BLaER1 treated with 17β-estradiol and CSF1 and Interleukin-3, amounts not matched to agents 10 nM and 100 nM (cell line): ENCODE data around the gene PLA2G3.
"Not testable (repeated sequence)": the region's sequence is repeated elsewhere in the genome, so short reads cannot be mapped to it uniquely, and the experiment has no call there.

ENCODE experiments used
- H3K27ac ChIP-seq, 11 experiments: shearing (Covaris generic); formaldehyde crosslinking; 2 replicates each; pipeline ENCODE4 v1.8.1; 2022
- H3K27me3 ChIP-seq, 11 experiments: shearing (Covaris generic); formaldehyde crosslinking; 2 replicates each; pipeline ENCODE4 v1.8.1; 2022
- H3K36me3 ChIP-seq, 11 experiments: shearing (Covaris generic); formaldehyde crosslinking; 2 replicates each; pipeline ENCODE4 v1.8.1; 2022
- H3K4me1 ChIP-seq, 10 experiments: shearing (Covaris generic); formaldehyde crosslinking; 2 replicates each; pipeline ENCODE4 v1.8.1; 2022
- H3K4me2 ChIP-seq, 11 experiments: shearing (Covaris generic); formaldehyde crosslinking; 2 replicates each; pipeline ENCODE4 v1.8.1; 2022
- H3K4me3 ChIP-seq, 10 experiments: shearing (Covaris generic); formaldehyde crosslinking; 2 replicates each; pipeline ENCODE4 v1.8.1; 2022
- H3K9ac ChIP-seq, 11 experiments: shearing (Covaris generic); formaldehyde crosslinking; 2 replicates each; pipeline ENCODE4 v1.8.1; 2022
- H3K9me3 ChIP-seq, 11 experiments: shearing (Covaris generic); formaldehyde crosslinking; replicated peaks in 1 of 11; 2 replicates each; pipeline ENCODE4 v1.8.1; 2022
- H4K20me1 ChIP-seq, 11 experiments: shearing (Covaris generic); formaldehyde crosslinking; 2 replicates each; pipeline ENCODE4 v1.8.1; 2022
- Cebpa-rat ChIP-seq, 11 experiments: shearing (Covaris generic); IDR thresholded peaks; 2 replicates each; pipeline ENCODE4 v1.8.1; 2022

PLA2G3 gene

DNA sequence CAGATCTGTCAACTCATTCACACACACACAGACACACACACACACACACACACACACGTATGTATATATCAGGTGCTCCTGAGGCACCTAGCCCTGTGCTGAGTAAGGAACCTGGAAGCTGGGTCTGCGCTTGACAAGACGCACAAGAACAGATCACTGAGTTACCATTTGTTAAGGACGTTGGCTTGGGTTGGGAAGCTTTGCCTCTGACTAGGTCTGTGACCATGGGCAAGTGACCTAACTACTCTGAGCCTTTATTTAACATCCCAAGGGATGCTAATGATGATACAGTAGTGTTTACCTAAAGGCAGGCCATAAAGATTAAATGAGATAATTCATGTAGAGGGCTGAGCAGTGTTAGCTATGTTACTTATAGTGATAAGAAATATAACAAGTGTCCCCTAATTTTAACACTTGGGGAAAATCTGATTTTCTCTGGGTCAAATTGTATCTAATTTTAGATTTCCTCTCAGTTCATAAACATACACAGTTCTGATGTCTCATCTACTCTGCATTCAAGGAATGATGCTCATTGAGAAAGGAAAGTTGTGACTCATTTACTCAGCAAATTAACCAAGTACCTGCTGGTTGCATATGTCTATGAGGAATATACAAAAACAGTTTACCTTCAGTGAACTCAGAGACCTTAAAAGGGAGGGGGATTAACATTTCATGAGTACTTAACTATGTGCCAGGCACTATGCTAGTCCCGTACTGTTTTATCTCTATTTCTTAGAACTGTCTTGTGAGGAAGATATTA lies 33.3 kb upstream of the PLA2G3 start:
- Histone ChIP-seq H3K4me3 (no peak overlapping the region), H3K36me3 (peaks cover 17 to 89% (median 36%) of the 10 kb centered on the region in 11 experiments; a peak in 19 of 22 replicates), H3K4me1 (peaks cover 0 to 50% (median 6%) of the 10 kb centered on the region in 10 experiments; a peak in 11 of 20 replicates), H3K4me2 (peak overlapping the region in 3 of 11 experiments; percentile 1 to 31 (median 11); a peak in 3 of 22 replicates), H3K27me3 (no peaks in the 10 kb centered on the region), H3K27ac (no peak overlapping the region), H3K9me3 (no peaks in the 10 kb centered on the region), H3K9ac (no peak overlapping the region), H4K20me1 (peaks cover 3 to 100% (median 36%) of the 10 kb centered on the region in 11 experiments; a peak in 15 of 22 replicates)
- TF ChIP-seq Cebpa-rat (IDR thresholded peaks at IDR 0.05): no peak

DNA sequence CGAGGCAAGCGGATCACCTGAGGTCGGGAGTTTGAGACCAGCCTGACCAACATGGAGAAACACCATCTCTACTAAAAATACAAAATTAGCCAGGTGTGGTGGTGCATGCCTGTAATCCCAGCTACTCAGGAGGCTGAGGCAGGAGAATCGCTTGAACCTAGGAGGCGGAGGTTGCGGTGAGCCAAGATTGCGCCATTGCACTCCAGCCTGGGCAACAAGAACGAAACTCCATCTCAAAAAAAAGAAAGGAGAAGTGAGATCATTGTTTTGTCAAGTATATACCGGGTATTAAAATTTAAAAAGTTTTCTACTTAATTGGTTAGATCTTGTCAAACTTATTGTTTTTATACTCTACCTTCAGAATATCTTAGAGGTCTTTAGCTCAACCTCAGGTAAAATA lies 31.4 kb upstream of the PLA2G3 start:
- H3K4me2 ChIP-seq: peak overlapping the region in 2 of 11 experiments; percentile 3 to 26; a peak in 1 of 22 replicates
- not testable (repeated sequence) for H3K27me3 ChIP-seq, H3K9ac ChIP-seq, H3K27ac ChIP-seq, H3K9me3 ChIP-seq, H3K4me3 ChIP-seq
- H3K36me3 ChIP-seq: peaks cover 10 to 89% (median 36%) of the 10 kb centered on the region in 11 experiments; a peak in 21 of 22 replicates
- H4K20me1 ChIP-seq: peaks cover under 1 to 100% (median 31%) of the 10 kb centered on the region in 11 experiments; a peak in 14 of 22 replicates
- H3K4me1 ChIP-seq: peaks cover 0 to 40% (median 6%) of the 10 kb centered on the region in 10 experiments; a peak in 11 of 20 replicates

DNA sequence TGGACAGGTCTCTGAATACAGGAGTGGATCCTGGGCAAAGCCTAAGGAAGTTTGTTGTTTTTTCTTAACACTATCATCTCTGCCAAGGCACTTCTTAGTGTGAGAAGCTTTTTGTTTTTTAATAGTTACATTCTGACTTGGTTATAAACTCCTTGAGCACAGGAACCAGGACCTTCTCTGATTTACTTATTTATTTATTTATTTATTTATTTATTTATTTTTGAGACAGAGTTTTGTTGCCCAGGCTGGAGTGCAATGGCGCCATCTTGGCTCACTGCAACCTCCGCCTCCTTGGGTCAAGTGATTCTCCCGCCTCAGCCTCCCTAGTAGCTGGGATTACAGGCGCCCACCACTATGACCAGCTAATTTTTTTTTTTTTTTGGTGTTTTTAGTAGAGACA lies 30.7 kb upstream of the PLA2G3 start:
- Histone ChIP-seq H3K9ac (no peak overlapping the region), H3K27me3 (no peaks in the 10 kb centered on the region), H3K4me3 (no peak overlapping the region), H3K4me2 (no peak overlapping the region), H3K4me1 (peaks cover 0 to 40% (median 6%) of the 10 kb centered on the region in 10 experiments; a peak in 11 of 20 replicates), H3K9me3 (no peaks in the 10 kb centered on the region), H4K20me1 (peaks cover 0 to 99% (median 28%) of the 10 kb centered on the region in 11 experiments; a peak in 14 of 22 replicates), H3K36me3 (peaks cover 12 to 89% (median 35%) of the 10 kb centered on the region in 11 experiments; a peak in 21 of 22 replicates), H3K27ac (no peak overlapping the region)
- TF ChIP-seq Cebpa-rat (IDR thresholded peaks at IDR 0.05): no peak

DNA sequence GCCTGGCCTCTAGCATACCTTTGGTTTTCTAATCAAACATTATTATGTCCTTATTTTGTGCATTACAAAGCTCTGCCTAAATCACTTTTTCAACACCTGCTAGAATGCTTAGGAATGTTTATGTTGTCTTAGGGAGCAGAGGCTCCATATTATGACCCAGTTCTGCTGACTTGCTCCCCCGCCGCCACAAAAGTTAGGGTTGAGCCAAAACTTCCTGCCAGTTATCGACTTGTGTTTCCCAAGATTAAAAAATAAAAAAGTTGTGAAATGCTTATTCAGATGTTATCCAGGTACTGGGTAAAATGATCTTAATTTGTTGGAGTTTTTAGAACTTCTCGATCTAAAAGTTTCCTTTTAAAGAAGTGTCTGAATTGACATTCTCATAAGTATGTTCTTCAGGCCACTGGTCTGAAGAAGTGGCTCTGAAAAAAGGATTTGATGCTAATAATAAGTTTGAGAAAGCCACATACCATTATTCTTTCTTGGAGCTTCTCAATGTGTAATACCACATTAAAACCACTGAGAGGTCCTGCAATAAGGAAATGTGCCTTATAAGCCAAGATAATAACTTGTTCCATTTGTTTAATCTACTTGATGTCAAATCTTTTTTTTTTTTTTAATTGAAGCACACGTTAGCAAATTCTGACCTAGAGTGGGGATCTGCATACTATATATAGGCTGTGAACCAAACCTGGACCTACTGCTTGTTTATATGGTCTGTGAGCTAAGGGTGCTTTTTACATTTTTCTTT lies 21.9 kb upstream of the PLA2G3 start:
- no peaks in the 10 kb centered on the region for H3K27me3 ChIP-seq
- peaks cover 16 to 47% (median 25%) of the 10 kb centered on the region in 10 experiments for H3K4me1 ChIP-seq
- H3K9me3 ChIP-seq: no peaks in the 10 kb centered on the region
- peak overlapping the region in 5 of 11 experiments; percentile 85 to 92 (median 87); a peak in 6 of 22 replicates for H3K9ac ChIP-seq
- H3K4me2 ChIP-seq: peak overlapping the region; percentile 77 to 96 (median 89)
- no peak for TF ChIP-seq Cebpa-rat (IDR thresholded peaks at IDR 0.05)
- H4K20me1 ChIP-seq: peaks cover 0 to 60% (median 8%) of the 10 kb centered on the region in 11 experiments; a peak in 10 of 22 replicates
- peaks cover 23 to 42% (median 36%) of the 10 kb centered on the region in 11 experiments; a peak in 21 of 22 replicates for H3K36me3 ChIP-seq
- peak overlapping the region in 3 of 10 experiments; percentile 76 to 86 (median 76); a peak in 4 of 20 replicates for H3K4me3 ChIP-seq
- no peak overlapping the region for H3K27ac ChIP-seq

DNA sequence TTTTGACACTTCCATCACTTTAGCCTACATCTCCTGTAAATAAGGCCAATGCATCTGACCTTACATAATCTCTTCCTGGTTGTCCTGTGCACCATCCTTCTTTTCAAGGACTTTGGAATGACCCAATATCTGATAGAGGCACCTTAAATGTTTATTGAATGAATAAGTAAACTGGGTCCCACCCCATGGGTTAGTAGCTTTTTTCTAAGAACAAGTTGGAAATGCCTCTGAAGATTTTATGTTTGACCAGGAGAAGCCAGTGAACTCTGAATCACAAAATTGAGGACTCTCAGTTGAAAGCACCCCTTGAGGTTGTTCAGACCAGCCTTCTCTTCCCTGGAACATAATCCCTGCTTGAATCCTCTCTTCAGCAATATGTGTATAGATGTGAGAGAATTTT lies 21.1 kb upstream of the PLA2G3 start:
- Histone ChIP-seq H3K4me2 (peak overlapping the region; percentile 77 to 96 (median 89)), H3K4me3 (peak overlapping the region in 9 of 10 experiments; percentile 3 to 86 (median 76); a peak in 12 of 20 replicates), H3K9me3 (no peaks in the 10 kb centered on the region), H3K36me3 (peaks cover 20 to 34% (median 32%) of the 10 kb centered on the region in 11 experiments; a peak in 21 of 22 replicates), H4K20me1 (peaks cover 0 to 53% (median 8%) of the 10 kb centered on the region in 11 experiments; a peak in 10 of 22 replicates), H3K27ac (no peak overlapping the region; a peak in 1 of 22 replicates), H3K4me1 (peaks cover 16 to 47% (median 25%) of the 10 kb centered on the region in 10 experiments), H3K27me3 (no peaks in the 10 kb centered on the region), H3K9ac (peak overlapping the region in 9 of 11 experiments; percentile 84 to 92 (median 87); a peak in 13 of 22 replicates)
- TF ChIP-seq Cebpa-rat (IDR thresholded peaks at IDR 0.05): no peak

DNA sequence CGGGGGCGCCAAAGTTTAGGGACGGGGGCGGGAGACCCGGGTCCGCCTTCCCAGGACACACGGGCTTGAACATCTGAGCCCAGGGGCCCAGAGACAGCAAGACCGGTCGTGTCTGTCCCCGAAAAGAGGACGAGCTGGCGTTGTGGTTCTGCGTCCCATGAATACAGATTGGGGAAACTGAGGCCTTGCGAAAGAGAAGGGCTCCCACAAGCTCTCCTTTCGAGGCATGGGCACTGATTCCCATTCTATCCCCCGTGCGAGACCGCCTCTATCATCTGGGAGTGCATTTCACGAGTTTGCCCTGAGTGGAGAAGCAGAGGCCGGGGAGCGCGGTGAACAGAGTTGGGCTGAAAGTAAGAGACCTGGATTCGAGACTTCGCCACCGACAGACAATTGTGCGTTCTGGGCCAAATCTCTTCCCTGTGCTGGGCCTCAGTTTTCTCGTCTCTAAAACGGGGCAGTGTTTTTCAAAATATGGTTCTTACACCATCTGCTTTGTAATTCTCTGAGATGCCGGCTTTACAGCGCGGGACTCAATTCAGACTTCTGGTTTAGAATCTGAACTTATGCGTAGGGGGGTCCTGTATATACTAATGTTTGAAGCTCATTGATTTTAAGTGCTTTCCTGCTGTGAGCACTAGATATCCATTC lies 20.1 kb upstream of the PLA2G3 start:
- Histone ChIP-seq H3K27me3 (no peaks in the 10 kb centered on the region), H3K4me3 (peak overlapping the region; percentile 70 to 86 (median 76)), H3K27ac (peak overlapping the region; percentile 81 to 94 (median 89)), H4K20me1 (peaks cover 0 to 44% (median 2%) of the 10 kb centered on the region in 11 experiments; a peak in 10 of 22 replicates), H3K4me1 (peaks cover 16 to 44% (median 25%) of the 10 kb centered on the region in 10 experiments), H3K4me2 (peak overlapping the region; percentile 77 to 96 (median 89)), H3K9ac (peak overlapping the region; percentile 81 to 92 (median 87)), H3K36me3 (peaks cover 11 to 24% (median 22%) of the 10 kb centered on the region in 11 experiments; a peak in 21 of 22 replicates), H3K9me3 (no peaks in the 10 kb centered on the region)
- TF ChIP-seq Cebpa-rat (IDR thresholded peaks at IDR 0.05): no peak

DNA sequence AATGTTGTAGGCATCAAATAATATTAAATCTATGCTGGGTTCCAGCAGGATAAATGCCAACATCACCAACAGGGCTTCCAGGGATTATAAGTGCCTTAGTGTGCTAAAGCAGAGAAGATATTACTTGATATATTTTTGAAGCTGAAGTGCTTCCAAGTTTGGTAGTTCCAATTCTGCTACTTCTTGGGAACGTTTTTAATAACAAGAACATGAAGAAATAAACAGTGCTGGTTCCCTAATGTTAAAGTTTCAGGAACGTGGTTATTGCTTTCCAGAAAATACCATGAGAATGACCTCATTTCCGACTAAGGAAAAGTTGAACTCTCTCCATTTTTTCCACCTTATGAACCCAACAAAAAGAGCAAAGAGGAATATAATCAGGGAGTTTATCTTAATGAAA lies 15.1 kb upstream of the PLA2G3 start:
- Histone ChIP-seq H3K9ac (no peak overlapping the region), H3K4me1 (peaks cover 0 to 9% (median under 1%) of the 10 kb centered on the region in 10 experiments; a peak in 8 of 20 replicates), H4K20me1 (no peaks in the 10 kb centered on the region; a peak in 1 of 22 replicates), H3K4me2 (no peak overlapping the region), H3K36me3 (no peaks in the 10 kb centered on the region), H3K27ac (no peak overlapping the region), H3K9me3 (no peaks in the 10 kb centered on the region), H3K27me3 (no peaks in the 10 kb centered on the region), H3K4me3 (no peak overlapping the region)
- TF ChIP-seq Cebpa-rat (IDR thresholded peaks at IDR 0.05): no peak

DNA sequence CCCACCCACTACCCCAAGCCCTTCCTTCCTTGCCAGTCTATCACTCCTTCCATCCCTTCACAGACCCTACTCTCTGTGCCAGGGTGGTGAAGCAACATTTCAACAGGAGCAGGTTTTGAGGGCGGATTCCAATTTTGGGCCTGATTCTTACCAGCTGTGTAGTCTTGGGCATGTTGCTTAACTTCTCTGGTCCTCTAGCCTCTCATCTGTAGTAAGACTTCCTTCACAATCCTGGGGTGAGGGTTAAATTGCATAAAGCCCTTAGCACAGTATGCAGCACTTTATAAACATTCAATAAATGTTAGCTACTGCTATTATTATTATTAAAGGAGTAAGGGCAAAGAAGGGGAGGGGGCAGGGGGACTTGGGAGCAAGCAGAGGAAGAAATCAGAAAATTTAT lies 14.7 kb upstream of the PLA2G3 start:
- H3K36me3 ChIP-seq: no peaks in the 10 kb centered on the region
- H3K4me1 ChIP-seq: peaks cover 0 to 9% (median 0%) of the 10 kb centered on the region in 10 experiments; a peak in 2 of 20 replicates
- no peaks in the 10 kb centered on the region for H3K9me3 ChIP-seq
- H3K27me3 ChIP-seq: no peaks in the 10 kb centered on the region
- H3K27ac ChIP-seq: no peak overlapping the region
- H3K4me3 ChIP-seq: no peak overlapping the region
- H4K20me1 ChIP-seq: no peaks in the 10 kb centered on the region
- TF ChIP-seq Cebpa-rat (IDR thresholded peaks at IDR 0.05): no peak
- no peak overlapping the region for H3K4me2 ChIP-seq
- no peak overlapping the region for H3K9ac ChIP-seq
